ENCODE results near the gene MEP1A.

DNA sequence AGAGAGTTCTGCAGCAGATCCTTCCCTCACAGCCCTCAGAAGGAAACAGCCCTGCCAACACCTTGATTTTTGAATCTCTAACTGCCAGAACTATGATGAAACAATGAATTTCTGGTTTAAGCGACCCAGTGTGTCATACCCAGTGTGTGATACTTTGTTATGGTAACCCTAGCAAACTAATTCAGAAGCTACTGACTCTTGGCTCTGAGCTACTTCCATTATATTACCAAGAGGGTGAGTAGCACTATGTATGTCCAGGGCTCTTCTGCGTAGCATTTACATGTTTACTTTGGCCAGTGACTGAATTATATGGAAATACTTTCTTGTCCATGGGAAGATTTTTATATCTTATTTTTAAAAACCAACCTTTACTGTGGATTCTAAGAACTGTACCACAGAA lies 29.7 kb upstream of the MEP1A start:
- TF ChIP-seq POLR2A (IDR thresholded peaks at IDR 0.05), result no peak
- TF ChIP-seq, protein P1, sequence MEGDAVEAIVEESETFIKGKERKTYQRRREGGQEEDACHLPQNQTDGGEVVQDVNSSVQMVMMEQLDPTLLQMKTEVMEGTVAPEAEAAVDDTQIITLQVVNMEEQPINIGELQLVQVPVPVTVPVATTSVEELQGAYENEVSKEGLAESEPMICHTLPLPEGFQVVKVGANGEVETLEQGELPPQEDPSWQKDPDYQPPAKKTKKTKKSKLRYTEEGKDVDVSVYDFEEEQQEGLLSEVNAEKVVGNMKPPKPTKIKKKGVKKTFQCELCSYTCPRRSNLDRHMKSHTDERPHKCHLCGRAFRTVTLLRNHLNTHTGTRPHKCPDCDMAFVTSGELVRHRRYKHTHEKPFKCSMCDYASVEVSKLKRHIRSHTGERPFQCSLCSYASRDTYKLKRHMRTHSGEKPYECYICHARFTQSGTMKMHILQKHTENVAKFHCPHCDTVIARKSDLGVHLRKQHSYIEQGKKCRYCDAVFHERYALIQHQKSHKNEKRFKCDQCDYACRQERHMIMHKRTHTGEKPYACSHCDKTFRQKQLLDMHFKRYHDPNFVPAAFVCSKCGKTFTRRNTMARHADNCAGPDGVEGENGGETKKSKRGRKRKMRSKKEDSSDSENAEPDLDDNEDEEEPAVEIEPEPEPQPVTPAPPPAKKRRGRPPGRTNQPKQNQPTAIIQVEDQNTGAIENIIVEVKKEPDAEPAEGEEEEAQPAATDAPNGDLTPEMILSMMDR (IDR thresholded peaks at IDR 0.05), result no peak

Data from esophagus squamous epithelium (tissue), 4 donors.